ENCODE measurements around the gene SMG1. TPM values are rescaled to one million over a fixed set of nuclear protein-coding genes. Genes with fewer than 3 reads are reported as not detected.

The SMG1 gene
- total and polyA plus RNA-seq, 4 donors = 4.6 to 123 (median 57.3) TPM

- no peak for ATAC-seq (ENCODE audit: low FRiP score)
- Histone ChIP-seq H3K9me3 (ENCODE audit: control insufficient read depth, low read length) (no peaks in the 10 kb centered on the region), H3K4me3 (ENCODE audit: low read length in 2 of 2) (no peak overlapping the region), H3K36me3 (ENCODE audit: control insufficient read depth in 1 of 2, insufficient read depth in 2 of 2, low read length in 1 of 2) (peaks cover 4 to 9% of the 10 kb centered on the region in 2 donors), H3K27me3 (ENCODE audit: control insufficient read depth in 1 of 2, insufficient read depth in 2 of 2, low read length in 1 of 2) (no peaks in the 10 kb centered on the region), H3K4me1 (ENCODE audit: control insufficient read depth in 1 of 2, insufficient read depth in 2 of 2, low read length in 2 of 2) (peaks cover 0 to 1% of the 10 kb centered on the region in 2 donors), H3K27ac (ENCODE audit: low read depth in 1 of 2, low read length in 2 of 2) (no peak overlapping the region)
- intact Hi-C loops (cut with DNase I) = no loop called here
- WGBS, 2 donors = 95 to 98% methylated on average over 6 of the region's 6 CpGs
- no peak for DNase-seq
Measured at GRCh38 chr16:18829251-18829650, 97.0 kb downstream of the SMG1 start.

GRCh38 chr16:18827890-18828289 is 98.3 kb downstream of the SMG1 start:
- DNase-seq (no peak), ATAC-seq (ENCODE audit: low FRiP score) (no peak)
- intact Hi-C loops (cut with DNase I) = no loop called here
- Histone ChIP-seq H3K36me3 (ENCODE audit: control insufficient read depth in 1 of 2, insufficient read depth in 2 of 2, low read length in 1 of 2) (peaks cover 2 to 7% of the 10 kb centered on the region in 2 donors), H3K9me3 (ENCODE audit: control insufficient read depth, low read length) (no peaks in the 10 kb centered on the region), H3K4me1 (ENCODE audit: control insufficient read depth in 1 of 2, insufficient read depth in 2 of 2, low read length in 2 of 2) (peaks cover 0 to 1% of the 10 kb centered on the region in 2 donors), H3K4me3 (ENCODE audit: low read length in 2 of 2) (no peak overlapping the region), H3K27me3 (ENCODE audit: control insufficient read depth in 1 of 2, insufficient read depth in 2 of 2, low read length in 1 of 2) (no peaks in the 10 kb centered on the region), H3K27ac (ENCODE audit: low read depth in 1 of 2, low read length in 2 of 2) (no peak overlapping the region)
- 90 to 93% methylated on average over 4 of the region's 4 CpGs for WGBS, 2 donors

DNA sequence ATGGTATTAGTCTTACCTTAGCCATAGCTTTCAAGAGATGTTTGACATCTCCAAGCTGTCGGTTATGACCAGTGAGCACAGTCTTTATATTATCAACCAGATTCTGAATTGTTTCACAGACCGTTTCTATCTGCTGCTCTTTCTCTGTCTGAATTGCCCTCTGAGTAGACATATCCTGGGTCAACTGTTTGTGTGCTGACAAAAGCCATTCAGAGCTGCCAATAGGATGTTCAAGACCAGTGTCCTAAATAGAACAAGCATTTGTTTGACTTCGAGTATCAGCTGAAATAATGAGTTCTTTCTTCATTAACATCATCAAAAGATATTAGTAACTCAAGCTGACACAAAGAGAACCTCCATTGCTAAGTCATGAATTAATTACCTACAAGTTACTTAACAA is 109.9 kb downstream of the SMG1 start:
- Histone ChIP-seq H3K36me3 (ENCODE audit: control insufficient read depth in 1 of 2, insufficient read depth in 2 of 2, low read length in 1 of 2) (peaks cover 6 to 10% of the 10 kb centered on the region in 2 donors), H3K27ac (ENCODE audit: low read depth in 1 of 2, low read length in 2 of 2) (no peak overlapping the region), H3K4me1 (ENCODE audit: control insufficient read depth in 1 of 2, insufficient read depth in 2 of 2, low read length in 2 of 2) (no peaks in the 10 kb centered on the region), H3K9me3 (ENCODE audit: control insufficient read depth, low read length) (no peaks in the 10 kb centered on the region), H3K27me3 (ENCODE audit: control insufficient read depth in 1 of 2, insufficient read depth in 2 of 2, low read length in 1 of 2) (no peaks in the 10 kb centered on the region), H3K4me3 (ENCODE audit: low read length in 2 of 2) (no peak overlapping the region)
- no peak for ATAC-seq (ENCODE audit: low FRiP score)
- intact Hi-C loops (cut with DNase I) = no loop called here
- WGBS, 2 donors = 84 to 89% methylated on average over 3 of the region's 3 CpGs
- DNase-seq = no peak

DNA sequence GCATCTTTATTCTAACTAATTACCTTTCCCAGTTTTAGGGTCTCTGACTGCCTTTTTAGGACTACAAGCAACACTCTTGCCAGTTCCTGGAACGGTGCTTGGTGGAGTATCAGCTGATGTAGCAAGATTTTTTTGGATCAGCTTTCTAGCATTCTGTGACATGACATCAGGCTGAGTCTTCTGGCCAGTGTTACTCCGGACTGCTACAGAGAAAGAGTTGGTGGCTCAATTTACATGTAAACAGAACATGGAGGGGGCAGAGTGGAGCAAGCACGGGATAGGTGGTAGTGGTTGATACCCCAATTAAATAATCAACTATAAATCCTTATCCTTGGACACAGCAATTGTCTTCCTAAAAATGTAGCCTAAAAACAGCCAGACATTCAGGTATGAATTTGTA is 114.3 kb downstream of the SMG1 start:
- H3K4me3 ChIP-seq (ENCODE audit: low read length in 2 of 2) = no peak overlapping the region
- H3K4me1 ChIP-seq (ENCODE audit: control insufficient read depth in 1 of 2, insufficient read depth in 2 of 2, low read length in 2 of 2) = no peaks in the 10 kb centered on the region
- ATAC-seq (ENCODE audit: low FRiP score) (no peak), DNase-seq (no peak)
- intact Hi-C loops (cut with DNase I) = no loop called here
- no peaks in the 10 kb centered on the region for H3K9me3 ChIP-seq (ENCODE audit: control insufficient read depth, low read length)
- WGBS, 2 donors = 76 to 80% methylated on average over 3 of the region's 3 CpGs
- H3K27me3 ChIP-seq (ENCODE audit: control insufficient read depth in 1 of 2, insufficient read depth in 2 of 2, low read length in 1 of 2) = no peaks in the 10 kb centered on the region
- H3K27ac ChIP-seq (ENCODE audit: low read depth in 1 of 2, low read length in 2 of 2) = no peak overlapping the region
- peaks cover 5 to 14% of the 10 kb centered on the region in 2 donors for H3K36me3 ChIP-seq (ENCODE audit: control insufficient read depth in 1 of 2, insufficient read depth in 2 of 2, low read length in 1 of 2)

DNA sequence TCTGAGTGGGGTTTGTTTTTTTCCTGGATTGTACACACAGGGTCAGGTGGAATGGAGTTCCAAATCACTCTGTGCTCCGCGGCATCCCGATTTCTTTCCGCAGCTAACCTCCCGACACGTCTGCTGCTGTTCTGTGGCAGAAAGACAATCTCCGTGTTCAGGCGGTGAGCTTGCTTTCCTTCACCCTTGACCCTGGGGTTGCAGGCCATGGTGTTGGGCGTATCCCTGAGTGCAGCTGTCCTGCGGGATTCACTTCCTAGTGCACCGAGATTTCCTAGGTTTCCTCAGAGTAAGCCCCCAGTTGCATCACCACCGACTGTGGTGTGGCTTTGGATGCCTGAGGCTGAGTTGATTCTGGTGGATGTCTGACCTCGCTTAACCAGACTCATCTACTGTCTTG is 117.0 kb downstream of the SMG1 start:
- H3K4me3 ChIP-seq (ENCODE audit: low read length in 2 of 2) = no peak overlapping the region
- DNase-seq = no peak
- no peak for ATAC-seq (ENCODE audit: low FRiP score)
- 93 to 95% methylated on average over 13 of the region's 13 CpGs for WGBS, 2 donors
- H3K4me1 ChIP-seq (ENCODE audit: control insufficient read depth in 1 of 2, insufficient read depth in 2 of 2, low read length in 2 of 2) = no peaks in the 10 kb centered on the region
- intact Hi-C loops (cut with DNase I) = loop anchor here in 1 of 2 donors (10.0 kb wide), 1 partner anchor 46 kb away; no protein-coding TSS in a partner anchor
- H3K36me3 ChIP-seq (ENCODE audit: control insufficient read depth in 1 of 2, insufficient read depth in 2 of 2, low read length in 1 of 2) = peaks cover 5 to 11% of the 10 kb centered on the region in 2 donors
- H3K27ac ChIP-seq (ENCODE audit: low read depth in 1 of 2, low read length in 2 of 2) = no peak overlapping the region
- no peaks in the 10 kb centered on the region for H3K9me3 ChIP-seq (ENCODE audit: control insufficient read depth, low read length)
- H3K27me3 ChIP-seq (ENCODE audit: control insufficient read depth in 1 of 2, insufficient read depth in 2 of 2, low read length in 1 of 2) = no peaks in the 10 kb centered on the region

- intact Hi-C loops (cut with DNase I) = loop anchor here in 1 of 2 donors (10.0 kb wide), 1 partner anchor 49 kb away; no protein-coding TSS in a partner anchor
- WGBS, 2 donors = 21 to 35% methylated on average over 2 of the region's 2 CpGs
- H3K27me3 ChIP-seq (ENCODE audit: control insufficient read depth in 1 of 2, insufficient read depth in 2 of 2, low read length in 1 of 2) = no peaks in the 10 kb centered on the region
- H3K9me3 ChIP-seq (ENCODE audit: control insufficient read depth, low read length) = no peaks in the 10 kb centered on the region
- no peak for DNase-seq
- no peak overlapping the region for H3K27ac ChIP-seq (ENCODE audit: low read depth in 1 of 2, low read length in 2 of 2)
- no peak overlapping the region for H3K4me3 ChIP-seq (ENCODE audit: low read length in 2 of 2)
- H3K36me3 ChIP-seq (ENCODE audit: control insufficient read depth in 1 of 2, insufficient read depth in 2 of 2, low read length in 1 of 2) = peaks cover 0 to 3% of the 10 kb centered on the region in 2 donors
- H3K4me1 ChIP-seq (ENCODE audit: control insufficient read depth in 1 of 2, insufficient read depth in 2 of 2, low read length in 2 of 2) = peaks cover 0 to 3% of the 10 kb centered on the region in 2 donors
- no peak for ATAC-seq (ENCODE audit: low FRiP score)
Measured at GRCh38 chr16:18805257-18805773, 120.9 kb downstream of the SMG1 start.

GRCh38 chr16:18804540-18804939 is 121.7 kb downstream of the SMG1 start:
- Histone ChIP-seq H3K4me1 (ENCODE audit: control insufficient read depth in 1 of 2, insufficient read depth in 2 of 2, low read length in 2 of 2) (peaks cover 0 to 7% of the 10 kb centered on the region in 2 donors), H3K4me3 (ENCODE audit: low read length in 2 of 2) (no peak overlapping the region), H3K27ac (ENCODE audit: low read depth in 1 of 2, low read length in 2 of 2) (no peak overlapping the region), H3K9me3 (ENCODE audit: control insufficient read depth, low read length) (no peaks in the 10 kb centered on the region), H3K27me3 (ENCODE audit: control insufficient read depth in 1 of 2, insufficient read depth in 2 of 2, low read length in 1 of 2) (no peaks in the 10 kb centered on the region), H3K36me3 (ENCODE audit: control insufficient read depth in 1 of 2, insufficient read depth in 2 of 2, low read length in 1 of 2) (peaks cover 0 to 3% of the 10 kb centered on the region in 2 donors)
- intact Hi-C loops (cut with DNase I) = loop anchor here in 1 of 2 donors (5.0 to 10.0 kb wide), 2 partner anchors 50 to 263 kb away; partner anchors contain the start of gene COQ7
- DNase-seq (no peak), ATAC-seq (ENCODE audit: low FRiP score) (no peak)
- WGBS, 2 donors = 19 to 26% methylated on average over 3 of the region's 3 CpGs

GRCh38 chr16:18803569-18804462 is 122.4 kb downstream of the SMG1 start:
- Histone ChIP-seq H3K4me1 (ENCODE audit: control insufficient read depth in 1 of 2, insufficient read depth in 2 of 2, low read length in 2 of 2) (peaks cover 0 to 7% of the 10 kb centered on the region in 2 donors), H3K9me3 (ENCODE audit: control insufficient read depth, low read length) (no peaks in the 10 kb centered on the region), H3K27me3 (ENCODE audit: control insufficient read depth in 1 of 2, insufficient read depth in 2 of 2, low read length in 1 of 2) (no peaks in the 10 kb centered on the region), H3K4me3 (ENCODE audit: low read length in 2 of 2) (no peak overlapping the region), H3K36me3 (ENCODE audit: control insufficient read depth in 1 of 2, insufficient read depth in 2 of 2, low read length in 1 of 2) (peaks cover 0 to 1% of the 10 kb centered on the region in 2 donors), H3K27ac (ENCODE audit: low read depth in 1 of 2, low read length in 2 of 2) (no peak overlapping the region)
- no peak for DNase-seq
- 48 to 49% methylated on average over 5 of the region's 5 CpGs for WGBS, 2 donors
- intact Hi-C loops (cut with DNase I) = loop anchor here in 1 of 2 donors (5.0 to 10.0 kb wide), 2 partner anchors 51 to 263 kb away; partner anchors contain the start of gene COQ7
- ATAC-seq (ENCODE audit: low FRiP score) = no peak

Measured in aorta (tissue), 5 donors.